Endothelial cell of umbilical vein (primary cell): ENCODE data around the gene DDX53. TPM values are rescaled to one million over a fixed set of nuclear protein-coding genes. Genes with fewer than 3 reads are reported as not detected.

Experiments used
- Bru-seq: library from RNA; stranded (reverse); fragments of 400-500 nt; gene quantifications from one replicate; lab custom pipeline; 2021; lab: Mats Ljungman, UMichigan
- BruChase-seq, 2 experiments: library from RNA; stranded (reverse); fragments of 400-500 nt; gene quantifications; one replicate each; lab custom pipeline; 2021; lab: Mats Ljungman, UMichigan
- BruUV-seq: library from RNA; stranded (reverse); fragments of 400-500 nt; replicated peaks from 2 replicates; lab custom pipeline; 2021; lab: Mats Ljungman, UMichigan
- CTCF ChIA-PET: fragments of 300-600, 350-600 bp; sonication (Branson Sonifier 250); formaldehyde crosslinking; loops from one replicate; lab custom pipeline; 2021; ENCODE audit warnings: antibody characterized with exemption, inconsistent platforms; lab: Charles Lee
- POLR2A ChIA-PET: fragments of 300-600, 350-600 bp; sonication (Branson Sonifier 250); formaldehyde crosslinking; loops from one replicate; lab custom pipeline; 2021; ENCODE audit warnings: antibody characterized with exemption, inconsistent platforms; lab: Charles Lee
- DNase-seq: peaks from one replicate; pipeline ENCODE4 v3.0.0-alpha.2; 2011; ENCODE audit warnings: low read depth, low spot score
- FAIRE-seq: peaks from 2 replicates; lab custom pipeline; 2011; peaks lifted over from hg19 to GRCh38; lab: Jason Lieb, UNC
- H2AFZ ChIP-seq: 2 replicates; pipeline ENCODE4 v1.6.0; 2012; ENCODE audit warnings: low read depth, low read length, control low read depth, inconsistent platforms
- H3K27ac ChIP-seq: 2 replicates; pipeline ENCODE4 v1.5.1; 2011; ENCODE audit warnings: low read depth, mild to moderate bottlenecking, control low read depth, low read length, moderate library complexity; ENCODE audit not compliant: insufficient read depth
- H3K27me3 ChIP-seq, 2 experiments: 2 replicates each; pipeline versions ENCODE4 v1.6.0 to v1.6.1; 2011; ENCODE audit warnings: low read length in 2 of 2, mixed read lengths in 1 of 2; ENCODE audit not compliant: control insufficient read depth in 2 of 2, insufficient read depth in 2 of 2
- H3K36me3 ChIP-seq, 2 experiments: 2 replicates in 1 of 2; 3 replicates in 1 of 2; pipeline ENCODE4 v1.5.1; 2011; ENCODE audit warnings: low read length in 2 of 2, mild to moderate bottlenecking in 1 of 2, moderate library complexity in 1 of 2; ENCODE audit not compliant: control insufficient read depth in 2 of 2, insufficient read depth in 2 of 2; ENCODE audit errors: extremely low read depth in 1 of 2
- H3K4me1 ChIP-seq: 3 replicates; pipeline ENCODE4 v1.5.1; 2011; ENCODE audit warnings: mild to moderate bottlenecking, low read length; ENCODE audit not compliant: control insufficient read depth, insufficient read depth; ENCODE audit errors: extremely low read depth
- H3K4me2 ChIP-seq: 2 replicates; pipeline ENCODE4 v1.6.1; 2011; ENCODE audit warnings: low read length, control low read depth, mixed read lengths; ENCODE audit not compliant: insufficient read depth
- H3K4me3 ChIP-seq, 3 experiments: fragments of 200-600 bp in 1 of 3; sonication (generic), shearing (Covaris generic) in 1 of 3; replicated peaks in 1 of 3; 2 replicates each; pipeline ENCODE4 v1.5.1; 2011 to 2016; ENCODE audit warnings: control low read depth in 3 of 3, low read length in 3 of 3, mild to moderate bottlenecking in 2 of 3, inconsistent platforms in 1 of 3, low read depth in 1 of 3, moderate library complexity in 1 of 3; ENCODE audit not compliant: insufficient read depth in 1 of 3
- H3K79me2 ChIP-seq: 2 replicates; pipeline ENCODE4 v1.6.0; 2012; ENCODE audit warnings: low read length, inconsistent platforms; ENCODE audit not compliant: control insufficient read depth, insufficient read depth
- H3K9ac ChIP-seq: replicated peaks from 2 replicates; pipeline ENCODE3; 2011; ENCODE audit warnings: low read length, control low read depth; ENCODE audit not compliant: insufficient read depth; ENCODE audit errors: extremely low read depth
- H3K9me1 ChIP-seq: replicated peaks from 3 replicates; pipeline ENCODE4 v1.6.0; 2011; ENCODE audit warnings: mild to moderate bottlenecking, low read length; ENCODE audit not compliant: control insufficient read depth, insufficient read depth; ENCODE audit errors: extremely low read depth
- H3K9me3 ChIP-seq: replicated peaks from 2 replicates; pipeline ENCODE4 v1.5.1; 2012; ENCODE audit warnings: low read length, inconsistent platforms; ENCODE audit not compliant: control insufficient read depth, insufficient read depth
- H4K20me1 ChIP-seq: replicated peaks from 2 replicates; pipeline ENCODE3; 2011; ENCODE audit warnings: mild to moderate bottlenecking, low read length; ENCODE audit not compliant: control insufficient read depth, insufficient read depth; ENCODE audit errors: extremely low read depth
- EZH2 ChIP-seq: IDR thresholded peaks from 2 replicates; pipeline ENCODE4 v1.6.1; 2012; ENCODE audit warnings: borderline replicate concordance, low read depth, mild to moderate bottlenecking, moderate library complexity, low read length, inconsistent platforms; ENCODE audit not compliant: severe bottlenecking
- FOS ChIP-seq: IDR thresholded peaks from 2 replicates; pipeline ENCODE4 v1.6.1; 2011; ENCODE audit warnings: mild to moderate bottlenecking, low read length, moderate library complexity, borderline replicate concordance; ENCODE audit not compliant: insufficient read depth
- GATA2 ChIP-seq: IDR thresholded peaks from 2 replicates; pipeline ENCODE4 v1.7.0; 2011; ENCODE audit warnings: low read depth, mild to moderate bottlenecking, moderate library complexity, mixed read lengths, low read length; ENCODE audit not compliant: insufficient read length, insufficient read depth
- JUN ChIP-seq: IDR thresholded peaks from 2 replicates; pipeline ENCODE4 v1.6.1; 2011; ENCODE audit warnings: borderline replicate concordance, low read depth; ENCODE audit not compliant: insufficient read length, insufficient read depth
- MYC ChIP-seq: IDR thresholded peaks from one replicate; pipeline ENCODE4 v1.6.1; 2011; ENCODE audit warnings: mild to moderate bottlenecking, low read depth, low read length
- POLR2A ChIP-seq: IDR thresholded peaks from 2 replicates; pipeline ENCODE4 v1.6.1; 2012; ENCODE audit warnings: low read depth, mild to moderate bottlenecking, control low read depth, low read length
- POLR2AphosphoS5 ChIP-seq: IDR thresholded peaks from 2 replicates; pipeline ENCODE4 v1.6.1; 2012; ENCODE audit warnings: low read depth, mild to moderate bottlenecking, control low read depth, low read length, moderate library complexity; ENCODE audit not compliant: insufficient read depth
- dilution Hi-C: fragments of 300-500 bp; cut with MboI; formaldehyde crosslinking; loops from one replicate; pipeline ENCODE4 v1.15.0; 2019; ENCODE audit warnings: low sequenced_read_pairs; ENCODE audit not compliant: extremely low pct_ligation_motif_present
- intact Hi-C: fragments of 100-400 bp; cut with micrococcal nuclease; formaldehyde crosslinking; loops from one replicate; pipeline ENCODE4 v1.10.0; 2022
- long read RNA-seq: library from polyadenylated mRNA; stranded (forward); transcript quantifications from one replicate; pipeline ENCODE4 v2.0.0, GENCODE V29; 2021
- polyA minus RNA-seq, 3 experiments: library from RNA; depleted of rRNA, polyadenylated mRNA; stranded (reverse); fragments of >200 nt; gene quantifications; 1 replicate in 1 of 3; 2 replicates in 2 of 3; pipeline ENCODE4 v1.2.3, GENCODE V29; 2011
- polyA plus RNA-seq, 4 experiments: library from polyadenylated mRNA; depleted of rRNA in 3 of 4; stranded (reverse) in 3 of 4; unstranded in 1 of 4; fragments of >200 nt; gene quantifications; 2 replicates each; pipeline versions ENCODE4 v1.2.1 to v1.2.3, GENCODE V29; 2011 to 2012; ENCODE audit warnings: missing spikeins in 1 of 4
- total RNA-seq: library from RNA; stranded (reverse); gene quantifications from 2 replicates; pipeline ENCODE4 v1.2.3, GENCODE V29; 2021
- TF ChIP-seq, protein P1 (sequence below): IDR thresholded peaks from 2 replicates; pipeline ENCODE4 v1.6.1; 2011; ENCODE audit not compliant: insufficient read depth, insufficient read length
- TF ChIP-seq, protein P2 (sequence below), 2 donors: IDR thresholded peaks; 1 replicate in 1 of 2; 2 replicates in 1 of 2; pipeline ENCODE4 v1.5.1; 2011; ENCODE audit warnings: low read length in 2 of 2, mild to moderate bottlenecking in 2 of 2, moderate library complexity in 2 of 2, control low read depth in 1 of 2, inconsistent platforms in 1 of 2, low read depth in 1 of 2; ENCODE audit not compliant: insufficient read depth in 1 of 2; ENCODE audit errors: extremely low read depth in 1 of 2

DDX53 gene
- total RNA-seq: not detected in 2 replicates
- not detected in 2 replicates for polyA plus RNA-seq
- not detected in 2 replicates for polyA plus RNA-seq (2011; cell fraction: cytosol; rRNA removed)
- not detected in 2 replicates for polyA plus RNA-seq (2011; cell fraction: nucleus; rRNA removed)
- polyA plus RNA-seq (2012): not detected in 2 replicates
- not detected in 2 replicates for polyA minus RNA-seq
- polyA minus RNA-seq (2011; cell fraction: cytosol; rRNA and poly(A)+ RNA removed): not detected
- polyA minus RNA-seq (2011; cell fraction: nucleus; rRNA and poly(A)+ RNA removed): not detected in 2 replicates
- Bru-seq, nascent RNA: not detected
- BruChase-seq, experiment 1, labeled RNA remaining after a 6-hour chase: not detected
- BruChase-seq, experiment 2, labeled RNA remaining after a 2-hour chase: not detected
- long read RNA-seq: 0 reads

DNA sequence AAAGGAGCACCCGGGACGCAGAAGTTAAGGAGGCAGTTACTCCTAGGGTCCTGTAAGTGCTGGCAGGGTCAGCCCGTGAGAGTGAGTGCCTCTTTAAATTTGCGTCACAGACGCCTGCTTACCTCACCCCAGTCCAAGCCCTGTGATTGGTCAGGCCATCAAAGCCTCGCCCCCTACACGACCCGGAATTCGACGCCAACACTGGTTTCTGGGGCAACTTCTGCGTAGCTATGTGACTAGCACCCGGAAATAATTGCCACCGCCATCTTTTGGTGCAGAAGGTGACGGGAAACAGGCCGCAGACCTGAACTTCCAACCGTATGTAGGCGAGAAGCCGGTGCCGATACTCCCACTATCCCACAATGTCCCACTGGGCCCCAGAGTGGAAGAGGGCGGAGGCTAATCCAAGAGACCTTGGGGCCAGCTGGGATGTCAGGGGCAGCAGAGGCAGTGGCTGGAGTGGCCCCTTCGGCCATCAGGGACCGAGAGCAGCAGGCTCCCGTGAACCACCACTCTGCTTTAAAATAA lies at the start of gene DDX53:
Gene DDX53, plus strand, starts transcription at position 265 of the 528 bp plus-strand sequence. Its CDS starts 98 bp downstream, at position 363.
- Histone ChIP-seq H3K36me3 (no peaks in the 10 kb centered on the region), H3K9me1 (no peaks in the 10 kb centered on the region), H3K27ac (no peak within 1 kb of the TSS), H3K27me3 (no peaks in the 10 kb centered on the region), H3K4me2 (no peak within 1 kb of the TSS), H3K4me1 (no peaks in the 10 kb centered on the region), H3K4me3 (no peak within 1 kb of the TSS), H2AFZ (no peak within 1 kb of the TSS), H3K9ac (no peak within 1 kb of the TSS), H3K9me3 (no peaks in the 10 kb centered on the region), H4K20me1 (no peaks in the 10 kb centered on the region), H3K79me2 (no peaks in the 10 kb centered on the region)
- FAIRE-seq: no peak
- POLR2A ChIA-PET: no interaction called here
- no peak for TF ChIP-seq GATA2
- TF ChIP-seq POLR2A: no peak
- TF ChIP-seq MYC: no peak
- TF ChIP-seq EZH2: no peak
- TF ChIP-seq JUN: no peak
- TF ChIP-seq POLR2AphosphoS5: no peak
- TF ChIP-seq, protein P1, sequence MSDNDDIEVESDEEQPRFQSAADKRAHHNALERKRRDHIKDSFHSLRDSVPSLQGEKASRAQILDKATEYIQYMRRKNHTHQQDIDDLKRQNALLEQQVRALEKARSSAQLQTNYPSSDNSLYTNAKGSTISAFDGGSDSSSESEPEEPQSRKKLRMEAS: no peak
- TF ChIP-seq FOS: no peak
- TF ChIP-seq, protein P2, sequence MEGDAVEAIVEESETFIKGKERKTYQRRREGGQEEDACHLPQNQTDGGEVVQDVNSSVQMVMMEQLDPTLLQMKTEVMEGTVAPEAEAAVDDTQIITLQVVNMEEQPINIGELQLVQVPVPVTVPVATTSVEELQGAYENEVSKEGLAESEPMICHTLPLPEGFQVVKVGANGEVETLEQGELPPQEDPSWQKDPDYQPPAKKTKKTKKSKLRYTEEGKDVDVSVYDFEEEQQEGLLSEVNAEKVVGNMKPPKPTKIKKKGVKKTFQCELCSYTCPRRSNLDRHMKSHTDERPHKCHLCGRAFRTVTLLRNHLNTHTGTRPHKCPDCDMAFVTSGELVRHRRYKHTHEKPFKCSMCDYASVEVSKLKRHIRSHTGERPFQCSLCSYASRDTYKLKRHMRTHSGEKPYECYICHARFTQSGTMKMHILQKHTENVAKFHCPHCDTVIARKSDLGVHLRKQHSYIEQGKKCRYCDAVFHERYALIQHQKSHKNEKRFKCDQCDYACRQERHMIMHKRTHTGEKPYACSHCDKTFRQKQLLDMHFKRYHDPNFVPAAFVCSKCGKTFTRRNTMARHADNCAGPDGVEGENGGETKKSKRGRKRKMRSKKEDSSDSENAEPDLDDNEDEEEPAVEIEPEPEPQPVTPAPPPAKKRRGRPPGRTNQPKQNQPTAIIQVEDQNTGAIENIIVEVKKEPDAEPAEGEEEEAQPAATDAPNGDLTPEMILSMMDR (IDR thresholded peaks at IDR 0.05; ENCODE audit: extremely low read depth in 1 of 2, insufficient read depth in 1 of 2, low read depth in 1 of 2, low read length in 2 of 2): no peak
- dilution Hi-C loops (no loop called here), intact Hi-C loops (no loop called here)
- CTCF ChIA-PET: no interaction called here
- no TSS peak for BruUV-seq
- DNase-seq: no peak
